Central memory CD8-positive, alpha-beta T cell (primary cell): ENCODE results near the gene SEMA3C.

Experiments
- ATAC-seq: fragments of 150-1000 bp; cut with Tn5 transposase; replicated peaks from 2 replicates; pipeline ENCODE4 v1.10.0; 2022; ENCODE audit warnings: mild to moderate bottlenecking, moderate FRiP score, moderate number of reproducible peaks; ENCODE audit not compliant: poor library complexity, severe bottlenecking; ENCODE audit errors: extremely low read depth
- DNase-seq, 2 donors: peaks; one replicate each; pipeline ENCODE4 v3.0.0; 2021; ENCODE audit warnings: low spot score in 2 of 2
- H3K27ac Mint-ChIP-seq: one replicate; pipeline ENCODE4 v1.8.0; 2022; ENCODE audit warnings: low read depth, mild to moderate bottlenecking, moderate library complexity, mixed read lengths
- H3K27me3 Mint-ChIP-seq: one replicate; pipeline ENCODE4 v1.8.0; 2022; ENCODE audit warnings: mixed read lengths
- H3K36me3 Mint-ChIP-seq: one replicate; pipeline ENCODE4 v1.8.0; 2022; ENCODE audit warnings: mild to moderate bottlenecking, moderate library complexity, mixed read lengths; ENCODE audit not compliant: insufficient read depth
- H3K4me1 Mint-ChIP-seq: one replicate; pipeline ENCODE4 v1.8.0; 2022; ENCODE audit warnings: mixed read lengths
- H3K4me3 Mint-ChIP-seq: one replicate; pipeline ENCODE4 v1.8.0; 2022; ENCODE audit warnings: mild to moderate bottlenecking, moderate library complexity, mixed read lengths
- H3K9me3 Mint-ChIP-seq: one replicate; pipeline ENCODE4 v1.8.0; 2022; ENCODE audit warnings: mixed read lengths

SEMA3C gene

DNA sequence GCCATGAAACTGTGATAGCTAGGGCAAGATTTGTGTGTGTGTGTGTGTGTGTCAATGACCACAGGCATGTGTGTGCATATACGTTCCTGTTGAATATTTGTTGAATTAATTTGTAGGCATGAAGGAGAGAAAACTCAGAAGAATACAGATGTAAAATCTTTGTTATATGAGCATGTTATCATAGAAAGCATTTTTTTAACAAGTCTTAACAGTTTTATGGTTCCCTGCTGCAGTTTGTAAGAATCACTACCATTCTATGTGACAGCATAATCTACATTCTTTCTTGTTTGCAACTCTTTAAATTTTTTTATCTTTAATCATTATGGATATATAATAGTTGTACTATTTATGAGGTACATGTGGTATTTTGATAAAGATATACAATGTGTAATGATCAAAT, 150.1 kb downstream of the SEMA3C start:
- Mint-ChIP-seq H3K9me3 (peaks cover 14% of the 10 kb centered on the region), H3K27ac (no peak overlapping the region), H3K4me1 (no peaks in the 10 kb centered on the region), H3K36me3 (peaks cover 2% of the 10 kb centered on the region), H3K4me3 (no peak overlapping the region), H3K27me3 (no peaks in the 10 kb centered on the region)
- no peak for ATAC-seq
- DNase-seq: no peak

DNA sequence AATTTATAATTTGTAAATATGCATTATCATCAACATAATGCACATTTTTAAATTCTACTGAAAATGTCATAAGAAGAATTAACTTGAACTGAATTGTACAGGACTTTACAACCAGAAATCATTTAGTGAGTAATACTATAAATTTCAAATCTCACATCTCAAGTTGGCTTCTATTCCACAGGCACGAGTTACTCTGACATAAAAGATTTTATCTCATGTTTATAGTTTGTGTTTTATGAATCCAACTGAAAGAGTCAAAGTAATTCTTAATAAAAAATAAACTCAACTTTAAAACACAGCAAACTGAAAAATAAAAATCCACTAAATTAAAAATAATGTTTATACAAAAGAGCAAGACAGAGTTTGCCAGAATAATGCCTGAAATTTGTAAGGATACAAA, 151.2 kb downstream of the SEMA3C start:
- ATAC-seq: no peak
- Mint-ChIP-seq H3K9me3 (peaks cover 7% of the 10 kb centered on the region), H3K27ac (no peak overlapping the region), H3K36me3 (peaks cover 2% of the 10 kb centered on the region), H3K4me1 (no peaks in the 10 kb centered on the region), H3K27me3 (no peaks in the 10 kb centered on the region), H3K4me3 (no peak overlapping the region)
- DNase-seq: no peak

DNA sequence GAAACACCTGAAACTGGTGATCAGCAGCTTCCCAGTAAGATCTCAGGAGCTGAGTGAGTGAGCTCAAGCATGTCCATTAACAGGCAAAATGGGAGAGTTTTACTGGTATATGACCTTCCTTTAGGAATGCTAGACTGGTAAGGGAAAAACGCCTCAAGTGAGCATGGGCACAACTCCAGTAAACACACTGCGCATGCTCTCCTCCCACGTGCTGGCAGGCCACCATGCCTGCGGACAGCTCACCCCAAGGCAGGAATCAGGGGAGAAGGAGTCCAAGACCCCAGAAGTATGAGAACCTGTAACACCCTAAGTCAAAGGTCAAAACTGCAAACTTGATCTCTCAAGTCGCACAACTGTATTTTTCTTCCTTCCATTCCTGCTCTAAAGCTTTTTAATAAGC, 152.1 kb downstream of the SEMA3C start:
- peaks cover 7% of the 10 kb centered on the region for H3K9me3 Mint-ChIP-seq
- no peak overlapping the region for H3K27ac Mint-ChIP-seq
- H3K36me3 Mint-ChIP-seq: peaks cover 2% of the 10 kb centered on the region
- H3K4me3 Mint-ChIP-seq: no peak overlapping the region
- no peaks in the 10 kb centered on the region for H3K27me3 Mint-ChIP-seq
- H3K4me1 Mint-ChIP-seq: no peaks in the 10 kb centered on the region
- ATAC-seq (no peak), DNase-seq (no peak)

DNA sequence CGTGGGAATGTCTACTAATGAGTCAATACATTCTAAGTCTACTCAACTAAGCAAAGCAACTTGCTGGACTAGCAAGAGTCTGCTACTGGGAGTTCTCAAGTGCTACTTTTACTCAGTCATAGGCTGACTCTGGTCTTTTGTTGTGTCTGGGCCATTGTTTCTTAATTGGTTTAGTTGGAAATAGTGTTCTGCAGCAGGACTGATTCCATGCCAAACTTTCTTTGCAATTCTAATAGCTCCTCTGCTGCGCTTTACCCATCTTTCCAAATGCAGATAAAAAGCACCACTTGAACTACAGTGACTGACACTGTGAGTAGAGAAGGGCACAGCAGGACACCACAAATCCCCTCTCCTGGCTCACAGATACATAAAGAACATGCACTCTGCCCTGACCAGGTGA, 154.7 kb downstream of the SEMA3C start:
- H3K9me3 Mint-ChIP-seq: peaks cover 7% of the 10 kb centered on the region
- H3K4me3 Mint-ChIP-seq: no peak overlapping the region
- no peaks in the 10 kb centered on the region for H3K27me3 Mint-ChIP-seq
- no peaks in the 10 kb centered on the region for H3K4me1 Mint-ChIP-seq
- ATAC-seq: no peak
- no peak for DNase-seq
- H3K36me3 Mint-ChIP-seq: peaks cover 2% of the 10 kb centered on the region
- H3K27ac Mint-ChIP-seq: no peak overlapping the region

DNA sequence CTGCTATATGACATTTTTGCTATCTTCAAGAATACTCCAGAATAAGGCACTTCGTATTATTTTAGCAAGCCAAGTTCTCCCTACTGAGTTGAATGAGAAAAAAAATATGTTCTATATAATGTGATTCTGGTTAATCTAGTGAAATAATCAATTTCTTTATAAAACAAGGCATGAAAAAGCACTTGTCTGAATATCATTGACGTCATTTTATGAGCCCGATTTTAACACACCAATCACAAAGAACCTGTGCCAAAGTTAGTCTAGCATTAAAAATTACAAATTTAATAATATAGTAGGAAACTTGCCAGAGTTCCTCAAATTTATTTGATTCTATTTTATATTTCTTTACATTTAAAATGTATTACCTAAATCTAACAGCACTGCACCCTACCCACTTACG, 155.1 kb downstream of the SEMA3C start:
- DNase-seq (no peak), ATAC-seq (no peak)
- Mint-ChIP-seq H3K27ac (no peak overlapping the region), H3K4me1 (no peaks in the 10 kb centered on the region), H3K4me3 (no peak overlapping the region), H3K9me3 (peaks cover 7% of the 10 kb centered on the region), H3K36me3 (peaks cover 2% of the 10 kb centered on the region), H3K27me3 (no peaks in the 10 kb centered on the region)

DNA sequence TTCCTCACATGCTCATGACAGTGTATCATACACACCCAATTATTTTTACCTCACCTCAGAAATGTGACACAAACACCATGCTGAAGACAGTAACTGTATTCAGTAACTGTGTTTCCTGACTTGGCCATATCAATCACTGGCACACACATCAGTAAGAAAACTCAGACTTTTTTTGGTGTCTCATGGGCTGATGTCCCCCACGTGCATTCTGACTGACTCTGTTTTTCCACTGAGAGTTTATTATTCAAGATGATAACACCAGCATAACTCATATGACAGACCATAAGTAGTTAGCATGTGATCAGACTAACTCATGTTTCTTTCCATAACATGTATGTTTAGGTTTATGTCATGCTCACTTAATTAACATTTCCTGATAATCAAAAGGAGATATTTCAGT, 155.6 kb downstream of the SEMA3C start:
- peaks cover 2% of the 10 kb centered on the region for H3K36me3 Mint-ChIP-seq
- no peak for ATAC-seq
- H3K4me1 Mint-ChIP-seq: no peaks in the 10 kb centered on the region
- H3K27ac Mint-ChIP-seq: no peak overlapping the region
- no peak overlapping the region for H3K4me3 Mint-ChIP-seq
- no peak for DNase-seq
- H3K27me3 Mint-ChIP-seq: no peaks in the 10 kb centered on the region
- peaks cover 7% of the 10 kb centered on the region for H3K9me3 Mint-ChIP-seq

DNA sequence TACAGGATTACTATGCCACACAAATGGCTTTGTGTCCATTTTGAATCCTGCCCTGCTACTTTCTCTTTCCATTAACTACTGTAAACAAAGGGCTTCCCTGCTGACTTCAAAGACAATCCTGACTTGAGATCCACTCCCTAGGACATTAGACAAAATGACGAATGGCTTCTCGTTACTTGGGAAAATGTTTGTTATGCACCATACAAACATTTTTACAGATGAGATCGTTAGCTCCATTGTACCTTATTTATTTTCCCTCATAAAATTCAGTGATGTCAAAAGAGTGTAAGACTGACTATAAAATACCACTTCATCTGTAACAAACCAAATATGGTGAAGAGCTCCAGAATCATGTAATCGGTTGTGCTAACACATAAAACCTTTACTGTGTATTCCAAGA, 158.6 kb downstream of the SEMA3C start:
- H3K9me3 Mint-ChIP-seq: peaks cover 14% of the 10 kb centered on the region
- no peak overlapping the region for H3K4me3 Mint-ChIP-seq
- ATAC-seq (no peak), DNase-seq (no peak)
- H3K27me3 Mint-ChIP-seq: no peaks in the 10 kb centered on the region
- H3K4me1 Mint-ChIP-seq: no peaks in the 10 kb centered on the region
- H3K27ac Mint-ChIP-seq: no peak overlapping the region
- H3K36me3 Mint-ChIP-seq: no peaks in the 10 kb centered on the region

DNA sequence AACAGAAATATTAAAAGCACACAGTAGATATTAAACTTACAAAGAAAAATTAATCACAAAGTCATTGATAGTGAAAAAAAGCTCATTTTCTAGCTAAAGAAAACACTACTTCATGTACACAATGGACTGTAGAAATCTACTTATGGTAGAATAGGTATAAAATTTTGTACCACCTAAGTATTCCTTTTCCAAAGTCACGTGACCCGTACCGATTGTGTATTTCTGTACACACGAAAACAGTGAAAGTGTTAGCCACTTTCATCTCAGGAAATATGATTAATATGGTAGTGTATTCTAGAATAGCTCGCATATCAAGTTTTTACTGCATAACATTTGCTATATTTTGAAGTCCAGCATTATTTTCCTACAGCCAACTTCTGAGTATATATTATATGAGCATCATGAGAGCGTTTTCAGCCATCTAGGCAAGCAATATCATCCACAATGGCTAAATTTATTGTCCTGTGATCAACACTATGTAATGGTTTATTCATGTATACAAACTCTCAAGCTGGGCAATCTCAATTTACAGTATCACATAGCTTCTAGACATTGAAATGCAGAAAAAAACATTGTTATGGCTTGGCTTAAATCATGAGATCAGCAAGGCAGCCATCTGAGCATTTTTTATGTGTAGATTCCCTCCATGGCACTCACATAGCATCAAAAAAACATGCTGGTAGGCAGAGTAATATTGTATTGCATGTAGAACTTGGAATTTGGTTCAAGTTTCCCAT, 165.7 kb downstream of the SEMA3C start:
- ATAC-seq: no peak
- H3K36me3 Mint-ChIP-seq: no peaks in the 10 kb centered on the region

DNA sequence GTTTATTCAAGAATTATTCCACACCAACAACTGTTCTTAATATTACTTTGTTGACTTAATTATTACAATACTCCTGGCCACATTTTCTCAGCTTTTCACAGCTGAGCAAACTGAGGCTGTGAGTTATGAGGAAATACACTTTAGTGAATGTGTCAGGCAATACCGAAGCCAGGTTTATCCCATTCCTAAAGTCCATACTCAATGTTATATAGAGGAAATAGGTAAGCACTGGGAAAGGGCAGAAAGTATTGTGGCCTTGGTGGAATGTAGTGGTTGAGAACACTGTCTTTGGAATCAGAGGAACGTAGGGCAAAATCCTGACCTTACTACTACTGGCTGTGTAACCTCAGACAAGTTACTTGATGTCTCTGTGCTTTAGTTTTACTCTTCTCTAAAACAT, 169.6 kb downstream of the SEMA3C start:
- Mint-ChIP-seq H3K4me3 (no peak overlapping the region), H3K27me3 (no peaks in the 10 kb centered on the region), H3K27ac (no peak overlapping the region), H3K36me3 (peaks cover 2% of the 10 kb centered on the region), H3K4me1 (no peaks in the 10 kb centered on the region), H3K9me3 (peaks cover 17% of the 10 kb centered on the region)
- no peak for ATAC-seq
- DNase-seq: no peak

More for the DNA sequence above, 165.7 kb downstream of the SEMA3C start:
- Mint-ChIP-seq H3K4me1 (no peaks in the 10 kb centered on the region), H3K27me3 (no peaks in the 10 kb centered on the region), H3K9me3 (peaks cover 24% of the 10 kb centered on the region), H3K4me3 (no peak overlapping the region), H3K27ac (no peak overlapping the region)
- DNase-seq: no peak

DNA sequence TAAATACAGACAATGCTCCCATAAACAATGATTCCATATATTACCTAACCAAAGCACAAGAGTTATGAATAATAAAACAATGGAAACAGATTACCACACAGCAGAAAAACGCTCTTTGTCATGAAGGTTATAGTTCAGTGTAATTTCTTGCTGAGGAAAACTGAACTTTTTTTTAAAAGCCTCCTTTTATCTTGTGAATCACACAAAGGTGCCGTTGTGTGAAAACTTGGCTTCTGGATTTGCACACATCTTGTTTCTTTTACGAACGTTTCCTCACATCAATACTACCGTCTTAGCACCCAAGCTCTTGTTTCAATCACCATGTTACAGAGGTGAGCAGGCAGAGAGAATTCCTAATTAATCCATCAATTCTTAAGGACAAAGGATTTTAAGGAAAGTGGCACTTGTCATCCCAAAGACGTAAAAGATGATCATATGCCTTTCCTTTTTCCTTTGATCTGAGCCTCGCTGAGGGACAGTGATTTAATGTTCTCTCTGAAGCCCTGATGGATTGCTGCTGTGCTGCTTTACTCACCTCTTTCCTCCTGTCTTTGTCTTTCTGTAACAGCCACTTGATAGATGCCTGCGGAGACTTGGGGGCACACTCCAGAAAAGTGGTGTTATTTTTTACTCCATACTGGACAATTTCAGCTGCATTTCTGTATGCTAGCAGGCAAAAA, 170.3 kb downstream of the SEMA3C start:
- no peaks in the 10 kb centered on the region for H3K4me1 Mint-ChIP-seq
- no peak overlapping the region for H3K4me3 Mint-ChIP-seq
- no peaks in the 10 kb centered on the region for H3K27me3 Mint-ChIP-seq
- H3K9me3 Mint-ChIP-seq: peaks cover 17% of the 10 kb centered on the region
- H3K27ac Mint-ChIP-seq: no peak overlapping the region
- H3K36me3 Mint-ChIP-seq: peaks cover 2% of the 10 kb centered on the region
- ATAC-seq: no peak
- DNase-seq: no peak

DNA sequence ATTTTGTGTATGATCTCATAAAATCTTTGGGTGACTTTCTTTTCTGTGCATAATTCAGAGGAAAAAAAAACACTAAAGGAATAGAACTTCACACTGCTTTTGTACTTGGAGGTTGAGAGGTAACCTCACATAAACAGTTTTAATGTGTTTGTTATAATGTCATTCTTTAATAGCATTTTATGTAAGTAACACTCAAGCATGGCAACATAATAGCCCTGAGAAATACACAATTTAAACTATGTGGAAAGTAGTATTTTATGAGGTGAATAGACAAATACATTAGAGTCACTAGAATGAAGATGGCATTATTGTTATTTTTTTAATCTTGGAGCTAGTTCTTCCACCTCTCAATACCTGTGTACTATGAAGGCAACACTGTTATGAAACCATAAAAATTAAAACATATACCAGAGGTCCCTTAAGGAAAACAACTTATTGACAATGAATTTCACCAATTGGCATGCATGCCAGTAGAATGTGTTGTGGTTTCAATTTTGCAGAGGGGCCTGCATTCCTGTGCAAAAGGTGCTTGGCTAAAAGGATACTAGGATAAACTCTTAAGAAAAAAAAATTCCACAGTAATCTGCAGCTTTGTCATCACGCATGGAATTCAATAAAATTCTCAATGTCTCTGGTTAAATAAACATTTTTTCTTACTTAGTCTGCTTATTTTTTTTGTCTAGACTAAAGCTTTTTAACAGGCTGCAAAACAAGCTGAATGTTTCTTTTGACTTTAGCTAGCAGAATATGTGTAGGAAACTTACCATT, 177.9 kb downstream of the SEMA3C start:
- Mint-ChIP-seq H3K27ac (no peak overlapping the region), H3K9me3 (peaks cover 20% of the 10 kb centered on the region), H3K4me1 (no peaks in the 10 kb centered on the region), H3K4me3 (no peak overlapping the region), H3K27me3 (no peaks in the 10 kb centered on the region), H3K36me3 (peaks cover 2% of the 10 kb centered on the region)
- no peak for ATAC-seq
- no peak for DNase-seq

DNA sequence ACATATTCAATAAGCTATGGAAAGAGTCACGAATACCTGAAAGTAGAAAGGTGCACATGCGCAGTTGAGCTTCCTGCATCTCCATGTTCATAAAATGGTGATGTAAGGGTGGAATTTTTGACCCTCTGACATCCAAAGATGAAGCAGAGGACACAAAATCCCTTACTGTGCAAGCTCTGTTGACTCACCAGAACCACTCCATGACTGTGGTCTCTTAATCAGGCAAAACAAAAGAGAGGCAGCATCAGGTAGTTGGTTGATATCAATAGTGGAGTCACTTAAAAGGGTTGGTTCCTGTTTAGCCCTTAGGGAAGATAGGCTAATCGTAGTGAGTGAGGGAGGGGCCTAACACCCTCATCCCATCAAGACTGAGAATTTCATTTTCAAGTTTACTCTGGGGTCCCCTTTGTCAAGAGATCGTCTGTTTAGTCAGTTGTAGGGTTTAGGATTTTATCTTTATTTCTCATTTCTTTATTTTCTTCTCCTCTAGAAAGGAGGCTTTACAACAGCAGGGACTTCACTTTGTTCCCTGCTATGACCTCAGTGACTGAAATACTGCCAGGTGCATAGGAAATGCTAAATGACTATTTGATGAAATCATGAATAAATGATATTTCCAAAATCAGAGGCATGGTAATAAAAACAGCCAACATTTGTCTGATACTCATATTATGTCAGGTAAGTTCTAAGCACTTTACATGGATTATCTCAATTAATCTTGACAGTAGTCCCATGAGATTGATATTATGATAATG, 182.3 kb downstream of the SEMA3C start:
- no peak for DNase-seq
- H3K27ac Mint-ChIP-seq: no peak overlapping the region

More for the DNA sequence above, 182.3 kb downstream of the SEMA3C start:
- Mint-ChIP-seq H3K4me3 (no peak overlapping the region), H3K27me3 (no peaks in the 10 kb centered on the region), H3K9me3 (peaks cover 43% of the 10 kb centered on the region), H3K4me1 (no peaks in the 10 kb centered on the region), H3K36me3 (peaks cover 2% of the 10 kb centered on the region)
- ATAC-seq: no peak
